ENCODE data around the gene NXPH4.

NXPH4 gene

DNA sequence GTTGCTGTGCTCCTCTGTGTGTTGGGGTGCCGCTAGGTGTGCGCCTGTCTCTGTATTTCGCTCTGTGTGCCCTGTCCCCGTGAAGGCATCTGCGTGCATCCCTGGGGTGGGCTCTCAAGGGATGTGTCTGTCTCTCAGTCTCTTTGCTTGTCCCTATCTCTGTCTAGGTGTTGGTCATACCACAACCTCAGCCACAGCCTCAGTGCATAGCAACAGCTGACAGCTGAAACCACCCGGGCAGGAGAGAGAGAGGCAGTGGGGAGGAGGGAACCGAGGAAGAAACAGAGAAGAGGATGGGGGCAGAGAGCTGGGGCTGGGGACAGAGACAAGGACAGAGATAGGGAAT lies 953 bp upstream of the NXPH4 start:
- H3K9me3 ChIP-seq = no peaks in the 10 kb centered on the region
- H3K36me3 ChIP-seq = peaks cover 8 to 22% (median 19%) of the 10 kb centered on the region in 3 donors
- TF ChIP-seq, protein P1, sequence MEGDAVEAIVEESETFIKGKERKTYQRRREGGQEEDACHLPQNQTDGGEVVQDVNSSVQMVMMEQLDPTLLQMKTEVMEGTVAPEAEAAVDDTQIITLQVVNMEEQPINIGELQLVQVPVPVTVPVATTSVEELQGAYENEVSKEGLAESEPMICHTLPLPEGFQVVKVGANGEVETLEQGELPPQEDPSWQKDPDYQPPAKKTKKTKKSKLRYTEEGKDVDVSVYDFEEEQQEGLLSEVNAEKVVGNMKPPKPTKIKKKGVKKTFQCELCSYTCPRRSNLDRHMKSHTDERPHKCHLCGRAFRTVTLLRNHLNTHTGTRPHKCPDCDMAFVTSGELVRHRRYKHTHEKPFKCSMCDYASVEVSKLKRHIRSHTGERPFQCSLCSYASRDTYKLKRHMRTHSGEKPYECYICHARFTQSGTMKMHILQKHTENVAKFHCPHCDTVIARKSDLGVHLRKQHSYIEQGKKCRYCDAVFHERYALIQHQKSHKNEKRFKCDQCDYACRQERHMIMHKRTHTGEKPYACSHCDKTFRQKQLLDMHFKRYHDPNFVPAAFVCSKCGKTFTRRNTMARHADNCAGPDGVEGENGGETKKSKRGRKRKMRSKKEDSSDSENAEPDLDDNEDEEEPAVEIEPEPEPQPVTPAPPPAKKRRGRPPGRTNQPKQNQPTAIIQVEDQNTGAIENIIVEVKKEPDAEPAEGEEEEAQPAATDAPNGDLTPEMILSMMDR (IDR thresholded peaks at IDR 0.05) = no peak
- H3K27me3 ChIP-seq = peaks cover 5 to 58% of the 10 kb centered on the region in 2 donors
- peaks cover 0 to 55% (median 44%) of the 10 kb centered on the region in 4 donors for H3K4me1 ChIP-seq
- intact Hi-C loops (cut with DNase I; ENCODE audit: low total_unique reads) = no loop called here
- H3K4me3 ChIP-seq = no peak overlapping the region
- H3K27ac ChIP-seq = no peak overlapping the region
- DNase-seq = no peak

DNA sequence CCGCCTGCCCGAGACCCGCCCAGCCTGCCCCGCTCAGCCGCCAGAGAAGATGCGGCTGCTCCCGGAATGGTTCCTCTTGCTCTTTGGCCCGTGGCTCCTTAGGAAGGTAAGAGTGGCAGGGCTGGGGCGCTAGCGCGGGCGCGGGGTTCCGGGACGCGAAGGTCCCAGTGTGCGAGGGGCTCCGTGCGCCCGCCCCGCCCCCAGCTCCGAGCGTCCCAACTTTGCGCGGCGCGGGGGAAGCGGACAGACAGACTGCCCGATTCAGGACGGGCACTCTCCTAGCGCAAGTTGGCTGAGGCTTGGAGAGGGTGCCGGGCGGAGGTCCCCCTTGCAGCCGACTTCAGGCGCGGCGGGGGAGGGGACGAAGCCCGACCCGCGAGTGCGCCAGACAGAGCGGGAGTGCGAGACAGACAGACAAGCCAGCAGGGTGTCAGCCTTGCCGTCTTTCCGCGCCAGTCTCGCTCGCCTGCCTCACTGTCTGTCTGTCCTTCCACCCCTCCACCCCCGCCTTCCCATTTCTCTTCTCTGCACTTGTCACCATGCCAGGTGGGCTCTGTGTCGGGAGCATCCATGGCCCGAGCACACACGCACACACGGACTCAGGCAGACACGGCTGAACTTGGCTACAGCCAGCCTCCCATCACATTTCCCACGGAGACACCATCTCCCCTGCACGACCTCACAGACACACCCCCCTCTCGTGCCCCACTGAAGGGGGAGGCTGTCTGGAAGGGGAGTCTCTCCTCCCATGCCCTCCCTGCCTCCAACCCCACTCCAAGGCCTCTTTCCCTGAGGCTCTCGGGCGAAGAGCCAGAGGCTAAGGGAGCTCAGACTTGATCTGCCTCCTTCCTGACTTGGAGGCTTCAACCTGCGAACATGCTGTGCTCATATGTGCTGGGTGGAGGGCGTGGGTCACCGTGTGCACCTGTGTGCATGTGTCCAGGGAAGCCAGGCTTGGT lies 606 bp downstream of the NXPH4 start:
- H3K36me3 ChIP-seq = peaks cover 4 to 7% (median 6%) of the 10 kb centered on the region in 3 donors
- peak overlapping the region; percentile 45 to 54 for H3K4me3 ChIP-seq
- intact Hi-C loops (cut with DNase I; ENCODE audit: low total_unique reads) = no loop called here
- H3K4me1 ChIP-seq = peaks cover 0 to 55% (median 40%) of the 10 kb centered on the region in 4 donors
- DNase-seq = no peak
- TF ChIP-seq, protein P1 (IDR thresholded peaks at IDR 0.05) = no peak
- no peaks in the 10 kb centered on the region for H3K9me3 ChIP-seq
- peak overlapping the region in 1 of 2 donors; percentile 22 for H3K27ac ChIP-seq
- peaks cover 5 to 73% of the 10 kb centered on the region in 2 donors for H3K27me3 ChIP-seq

DNA sequence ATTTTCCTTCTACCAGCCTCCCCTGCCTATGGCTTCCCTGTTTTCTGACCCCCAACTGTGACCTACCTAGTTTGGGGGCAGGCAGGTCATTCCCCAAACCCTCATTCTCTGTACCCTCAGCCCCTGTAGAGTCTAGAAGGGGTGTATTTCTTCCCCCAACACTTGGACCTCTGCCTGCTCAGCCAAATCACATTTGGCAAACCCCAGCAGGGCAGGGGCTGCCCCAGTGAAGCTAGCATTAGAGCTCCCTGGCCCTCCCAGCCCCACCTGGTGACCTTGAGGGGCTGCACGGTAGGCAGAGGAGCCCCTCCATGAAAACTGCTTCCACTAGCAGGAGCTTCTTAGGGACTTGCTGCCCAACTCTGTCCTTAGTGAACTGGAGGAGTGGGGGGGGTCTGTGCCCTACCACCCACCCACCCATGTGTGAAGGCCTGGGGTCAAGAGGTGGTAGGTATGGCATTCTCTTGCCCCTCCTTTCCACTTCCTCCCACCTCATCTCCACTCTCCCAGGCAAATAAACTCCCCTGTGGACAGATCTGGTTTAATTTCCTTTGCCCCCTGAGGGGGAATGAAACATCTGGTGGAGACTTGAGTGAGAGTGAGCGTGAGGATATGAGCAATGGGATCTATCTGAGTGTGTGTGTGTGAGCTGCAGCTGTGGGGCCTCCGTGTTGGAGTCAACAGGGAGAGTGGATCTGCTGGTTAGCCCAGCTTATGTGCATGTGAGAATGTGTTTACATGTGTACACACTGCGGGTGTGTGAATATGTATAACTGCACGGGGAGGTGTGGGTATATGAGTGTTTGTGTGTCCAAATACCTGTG lies 1.6 kb downstream of the NXPH4 start:
- no peak for DNase-seq
- Histone ChIP-seq H3K27ac (no peak overlapping the region), H3K4me3 (no peak overlapping the region), H3K36me3 (no peaks in the 10 kb centered on the region), H3K27me3 (peaks cover 5 to 84% of the 10 kb centered on the region in 2 donors), H3K9me3 (no peaks in the 10 kb centered on the region), H3K4me1 (peaks cover 0 to 47% (median 34%) of the 10 kb centered on the region in 4 donors)
- intact Hi-C loops (cut with DNase I; ENCODE audit: low total_unique reads) = no loop called here
- TF ChIP-seq, protein P1 (IDR thresholded peaks at IDR 0.05) = no peak

DNA sequence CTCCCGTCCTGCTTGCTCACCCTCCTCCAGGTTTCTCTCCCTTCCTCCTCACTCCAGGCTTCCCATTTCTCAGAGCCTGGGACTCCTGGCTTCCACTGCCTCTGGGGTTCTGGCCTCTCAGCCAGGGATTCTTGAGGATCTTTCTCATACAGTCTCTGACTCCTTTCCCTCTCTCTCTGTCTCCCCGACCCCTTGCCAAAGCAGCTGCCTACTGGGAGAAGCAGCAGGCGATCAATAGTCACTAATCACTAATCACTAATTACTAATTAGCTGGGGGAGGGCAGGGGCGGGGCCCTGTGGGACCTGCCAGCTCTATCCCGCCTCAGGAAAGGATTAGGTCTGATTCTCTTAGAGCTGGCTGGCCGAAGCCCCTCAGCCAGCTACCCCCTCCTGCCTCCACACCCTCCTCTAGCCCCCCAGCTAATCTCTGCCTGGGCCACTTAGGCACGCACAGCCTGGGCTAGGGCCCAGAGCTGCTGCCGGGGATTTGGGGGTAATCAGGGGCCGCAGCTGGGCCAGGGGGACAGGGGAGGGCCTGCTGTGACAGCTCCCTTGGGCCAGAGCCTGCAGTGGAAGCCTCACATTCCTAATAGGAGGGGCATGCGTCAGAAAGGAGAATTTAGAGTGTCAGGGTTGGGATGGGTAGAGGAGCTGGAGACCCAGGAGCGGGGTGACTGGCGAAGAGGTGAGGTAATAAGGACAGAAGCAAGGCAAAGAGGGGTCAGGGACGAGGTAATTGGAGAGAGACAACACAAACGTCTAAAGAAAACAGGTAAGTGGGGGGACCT lies 2.8 kb downstream of the NXPH4 start:
- Histone ChIP-seq H3K27ac (no peak overlapping the region), H3K4me3 (no peak overlapping the region), H3K27me3 (peaks cover 5 to 95% of the 10 kb centered on the region in 2 donors), H3K9me3 (no peaks in the 10 kb centered on the region), H3K36me3 (no peaks in the 10 kb centered on the region), H3K4me1 (peaks cover 0 to 35% (median 24%) of the 10 kb centered on the region in 4 donors)
- intact Hi-C loops (cut with DNase I; ENCODE audit: low total_unique reads) = no loop called here
- DNase-seq = no peak
- TF ChIP-seq, protein P1 (IDR thresholded peaks at IDR 0.05) = no peak
